Transverse colon (tissue), 4 donors: ENCODE results near the gene MAP4K1. TPM values are rescaled to one million over a fixed set of nuclear protein-coding genes. Genes with fewer than 3 reads are reported as not detected.

Experiments used
- DNase-seq: peaks from one replicate; pipeline ENCODE4 v3.0.0-alpha.2; 2019
- H3K27ac ChIP-seq, 4 donors: fragments of 200-600 bp; sonication (generic); 2 replicates each; pipeline ENCODE4 v1.5.1; 2016 to 2018; ENCODE audit warnings: inconsistent platforms in 4 of 4
- H3K27me3 ChIP-seq: fragments of 200-600 bp; sonication (generic); 2 replicates; pipeline ENCODE4 v1.5.1; 2017; ENCODE audit warnings: inconsistent platforms
- H3K36me3 ChIP-seq, 4 donors: fragments of 200-600 bp; sonication (generic); 2 replicates each; pipeline ENCODE4 v1.5.1; 2017 to 2019; ENCODE audit warnings: inconsistent platforms in 4 of 4
- H3K4me1 ChIP-seq, 4 donors: fragments of 200-600 bp; sonication (generic); 2 replicates each; pipeline ENCODE4 v1.5.1; 2017 to 2020; ENCODE audit warnings: inconsistent platforms in 4 of 4
- H3K4me3 ChIP-seq, 4 donors: fragments of 200-600 bp; sonication (generic); 1 replicate in 1 of 4; 2 replicates in 3 of 4; pipeline versions ENCODE4 v1.5.1 to v1.6.1; 2017 to 2019; ENCODE audit warnings: inconsistent platforms in 4 of 4
- H3K9me3 ChIP-seq, 2 donors: fragments of 200-600 bp; sonication (generic); 2 replicates each; pipeline ENCODE4 v1.5.1; 2017 to 2019; ENCODE audit warnings: inconsistent platforms in 2 of 2
- EP300 ChIP-seq: sonication (generic); formaldehyde crosslinking; IDR thresholded peaks from one replicate; pipeline ENCODE4 v1.6.1; 2017; ENCODE audit warnings: antibody characterized with exemption, low read depth
- POLR2A ChIP-seq: fragments of 450-650 bp; IDR thresholded peaks from one replicate; pipeline ENCODE4 v1.6.1; 2016; ENCODE audit warnings: antibody characterized with exemption, mild to moderate bottlenecking, moderate library complexity
- POLR2AphosphoS5 ChIP-seq, 3 donors: sonication (generic); formaldehyde crosslinking; IDR thresholded peaks; one replicate each; pipeline ENCODE4 v1.6.1; 2016; ENCODE audit warnings: antibody characterized with exemption in 3 of 3
- WGBS, 2 donors: methylation state at CpG; one replicate each; pipeline ENCODE4 v1.1.5; 2018; ENCODE audit warnings: low coverage in 1 of 2; 5-methylcytosine and 5-hydroxymethylcytosine counted together
- in situ Hi-C, 4 donors: fragments of 200-750 bp; cut with MboI; loops; one replicate each; pipeline versions ENCODE4 v1.15.0 to v1.15.1; 2017; ENCODE audit warnings: low sequenced_read_pairs in 3 of 4, low pct_ligation_motif_present in 1 of 4, low pct_unique_long_range_greater_than_20kb in 1 of 4
- intact Hi-C: fragments of 100-400 bp; cut with DNase I; formaldehyde crosslinking; loops from one replicate; pipeline ENCODE4 v1.15.1; 2023; ENCODE audit warnings: low total_unique reads
- total RNA-seq, 4 donors: library from RNA; depleted of rRNA; stranded (reverse); fragments of >200 nt; gene quantifications; one replicate each; pipeline ENCODE4 v1.1.0, GENCODE V29; 2016
- TF ChIP-seq, protein P1 (sequence below), 5 experiments: fragments of 200-600 bp in 3 of 5; fragments of 450-650 bp in 2 of 5; sonication (generic) in 3 of 5; IDR thresholded peaks; 1 replicate in 2 of 5; 2 replicates in 3 of 5; pipeline ENCODE4 v1.5.1; 2016 to 2017; ENCODE audit warnings: antibody characterized with exemption in 5 of 5, inconsistent platforms in 3 of 5, mild to moderate bottlenecking in 2 of 5, moderate library complexity in 1 of 5

MAP4K1 gene
- total RNA-seq, 4 donors from 2014 or later = 4.0 to 49.0 (median 11.1) TPM; not detected in 1

DNA sequence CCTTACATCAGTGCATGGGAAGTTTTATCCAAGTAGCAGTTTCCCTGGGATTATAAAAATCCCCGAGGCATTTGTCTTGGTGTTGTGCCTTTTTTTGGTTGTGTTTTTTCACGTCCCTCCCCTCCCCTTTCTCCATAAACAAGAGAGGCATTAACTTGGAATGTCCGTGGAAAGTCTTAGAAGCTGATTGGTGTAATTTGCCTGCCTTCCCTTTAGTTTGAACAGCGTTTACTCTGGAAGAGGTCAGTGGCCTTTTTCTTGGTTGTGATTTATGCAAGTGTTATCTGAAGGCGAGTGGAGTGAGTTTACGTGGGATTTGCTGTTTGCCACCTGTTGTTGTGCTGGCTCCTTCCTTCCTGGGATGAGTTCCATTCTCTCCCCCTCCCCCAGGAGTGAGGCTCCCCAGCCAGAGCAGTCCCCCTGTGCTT lies 36.9 kb upstream of the MAP4K1 start:
- H3K27me3 ChIP-seq = no peaks in the 10 kb centered on the region
- H3K9me3 ChIP-seq = no peaks in the 10 kb centered on the region
- H3K36me3 ChIP-seq = no peaks in the 10 kb centered on the region
- 22 to 23% methylated on average over 2 to 6 of the region's 6 CpGs for WGBS, 2 donors
- in situ Hi-C loops = no loop called here
- intact Hi-C loops = loop anchor here (10.0 kb wide), 1 partner anchor 180 kb away; the partner anchor contains the start of gene ECH1
- no peak for DNase-seq
- peak overlapping the region; percentile 99 to 100 (median 99) for H3K27ac ChIP-seq
- TF ChIP-seq POLR2A (no peak), POLR2AphosphoS5 (IDR thresholded peaks at IDR 0.05) (peak; percentile 11 to 58 (median 56))
- peaks cover 85 to 100% (median 98%) of the 10 kb centered on the region in 4 donors for H3K4me1 ChIP-seq
- H3K4me3 ChIP-seq = no peak overlapping the region

GRCh38 chr19:38653028-38653571 lies 35.3 kb upstream of the MAP4K1 start:
- DNase-seq = peak; percentile 78
- no peaks in the 10 kb centered on the region for H3K9me3 ChIP-seq
- no peaks in the 10 kb centered on the region for H3K36me3 ChIP-seq
- no peak for TF ChIP-seq EP300
- TF ChIP-seq, protein P1, sequence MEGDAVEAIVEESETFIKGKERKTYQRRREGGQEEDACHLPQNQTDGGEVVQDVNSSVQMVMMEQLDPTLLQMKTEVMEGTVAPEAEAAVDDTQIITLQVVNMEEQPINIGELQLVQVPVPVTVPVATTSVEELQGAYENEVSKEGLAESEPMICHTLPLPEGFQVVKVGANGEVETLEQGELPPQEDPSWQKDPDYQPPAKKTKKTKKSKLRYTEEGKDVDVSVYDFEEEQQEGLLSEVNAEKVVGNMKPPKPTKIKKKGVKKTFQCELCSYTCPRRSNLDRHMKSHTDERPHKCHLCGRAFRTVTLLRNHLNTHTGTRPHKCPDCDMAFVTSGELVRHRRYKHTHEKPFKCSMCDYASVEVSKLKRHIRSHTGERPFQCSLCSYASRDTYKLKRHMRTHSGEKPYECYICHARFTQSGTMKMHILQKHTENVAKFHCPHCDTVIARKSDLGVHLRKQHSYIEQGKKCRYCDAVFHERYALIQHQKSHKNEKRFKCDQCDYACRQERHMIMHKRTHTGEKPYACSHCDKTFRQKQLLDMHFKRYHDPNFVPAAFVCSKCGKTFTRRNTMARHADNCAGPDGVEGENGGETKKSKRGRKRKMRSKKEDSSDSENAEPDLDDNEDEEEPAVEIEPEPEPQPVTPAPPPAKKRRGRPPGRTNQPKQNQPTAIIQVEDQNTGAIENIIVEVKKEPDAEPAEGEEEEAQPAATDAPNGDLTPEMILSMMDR (IDR thresholded peaks at IDR 0.05) = peak in 1 of 5 experiments; percentile 10
- peak; percentile 11 for TF ChIP-seq POLR2A
- peak; percentile 18 to 40 (median 22) for TF ChIP-seq POLR2AphosphoS5 (IDR thresholded peaks at IDR 0.05)
- WGBS, 2 donors = 29 to 35% methylated on average over 7 of the region's 7 CpGs
- peak overlapping the region in 2 of 4 donors; percentile 19 to 92 for H3K4me3 ChIP-seq
- H3K27ac ChIP-seq = peak overlapping the region; percentile 99 to 100 (median 99)
- H3K27me3 ChIP-seq = no peaks in the 10 kb centered on the region
- intact Hi-C loops = loop anchor here (10.0 kb wide), 1 partner anchor 182 kb away; the partner anchor contains the start of gene ECH1
- peaks cover 70 to 90% (median 84%) of the 10 kb centered on the region in 4 donors for H3K4me1 ChIP-seq
- in situ Hi-C loops = no loop called here

DNA sequence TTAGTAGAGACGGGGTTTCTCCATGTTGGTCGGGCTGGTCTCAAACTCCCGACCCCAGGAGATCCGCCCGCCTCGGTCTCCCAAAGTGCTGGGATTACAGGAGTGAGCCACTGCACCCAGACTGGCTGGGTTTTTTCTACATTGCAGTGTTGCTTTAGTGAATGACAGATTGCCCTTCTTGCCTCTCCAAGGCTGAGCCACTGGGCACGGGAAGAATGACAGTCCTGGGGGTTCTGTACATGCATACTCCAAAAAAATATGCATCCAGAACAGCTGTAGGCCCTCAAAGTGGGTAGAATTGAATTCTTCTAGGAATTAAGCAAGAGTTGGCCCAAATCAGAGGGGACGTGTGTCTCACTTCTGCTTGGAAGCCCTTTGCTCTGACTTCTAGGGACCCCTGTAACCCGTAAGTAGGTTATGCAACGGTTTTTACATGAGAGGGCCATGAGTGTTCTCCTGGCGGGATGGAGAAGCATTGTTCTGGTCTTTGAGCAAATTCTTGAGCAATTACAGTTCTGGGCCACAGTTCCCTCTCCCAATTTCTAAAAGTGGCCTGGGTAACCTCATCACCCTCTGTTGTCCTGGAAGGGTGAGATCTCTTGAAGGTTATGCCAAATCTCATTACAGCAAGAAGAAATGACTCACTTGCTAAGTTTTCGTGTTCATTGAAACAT lies 33.3 kb upstream of the MAP4K1 start:
- intact Hi-C loops (loop anchor here (10.0 kb wide), 1 partner anchor 184 kb away; the partner anchor contains the start of gene ECH1), in situ Hi-C loops (no loop called here)

GRCh38 chr19:38650172-38650775 lies 32.5 kb upstream of the MAP4K1 start:
- in situ Hi-C loops (no loop called here), intact Hi-C loops (loop anchor here (10.0 kb wide), 1 partner anchor 185 kb away; the partner anchor contains the start of gene ECH1)
- Histone ChIP-seq H3K4me3 (peak overlapping the region; percentile 92 to 100 (median 98)), H3K36me3 (no peaks in the 10 kb centered on the region), H3K27ac (peak overlapping the region; percentile 99 to 100 (median 99)), H3K4me1 (peaks cover 43 to 80% (median 66%) of the 10 kb centered on the region in 4 donors), H3K27me3 (no peaks in the 10 kb centered on the region), H3K9me3 (no peaks in the 10 kb centered on the region)
- peak in 2 of 3 donors; percentile 50 to 68 for TF ChIP-seq POLR2AphosphoS5 (IDR thresholded peaks at IDR 0.05)
- no peak for TF ChIP-seq EP300
- TF ChIP-seq POLR2A = no peak
- peak; percentile 75 for DNase-seq
- 11 to 15% methylated on average over 5 to 8 of the region's 8 CpGs for WGBS, 2 donors

More for the DNA sequence above, 33.3 kb upstream of the MAP4K1 start:
- peak overlapping the region; percentile 99 to 100 (median 99) for H3K27ac ChIP-seq
- TF ChIP-seq EP300 (no peak), POLR2AphosphoS5 (IDR thresholded peaks at IDR 0.05) (peak; percentile 43 to 77 (median 47)), POLR2A (peak; percentile 6)
- TF ChIP-seq, protein P1 (IDR thresholded peaks at IDR 0.05) = peak in 2 of 5 experiments; percentile 9 to 20
- WGBS, 2 donors = 32 to 61% methylated on average over 3 to 12 of the region's 12 CpGs
- no peaks in the 10 kb centered on the region for H3K27me3 ChIP-seq
- H3K4me1 ChIP-seq = peaks cover 49 to 80% (median 69%) of the 10 kb centered on the region in 4 donors
- H3K36me3 ChIP-seq = no peaks in the 10 kb centered on the region
- DNase-seq = no peak
- H3K4me3 ChIP-seq = peak overlapping the region in 3 of 4 donors; percentile 92 to 100 (median 98)
- H3K9me3 ChIP-seq = no peaks in the 10 kb centered on the region
